PC-9 (cell line): Measurements from ENCODE around the gene ELOVL5. TPM values are rescaled to one million over a fixed set of nuclear protein-coding genes. Genes with fewer than 3 reads are reported as not detected.

Experiments used
- BruUV-seq: library from RNA; stranded (reverse); fragments of 400-500 nt; replicated peaks from 2 replicates; lab custom pipeline; 2021; lab: Mats Ljungman, UMichigan
- CTCF ChIA-PET: fragments of 300-600 bp; sonication (Branson Sonifier 250); formaldehyde crosslinking; loops from one replicate; lab custom pipeline; 2022; ENCODE audit warnings: antibody characterized with exemption; lab: Charles Lee
- POLR2A ChIA-PET: fragments of 300-600 bp; sonication (Branson Sonifier 250); formaldehyde crosslinking; loops from one replicate; lab custom pipeline; 2022; ENCODE audit warnings: antibody characterized with exemption; ENCODE audit not compliant: unreplicated experiment; lab: Charles Lee
- DNase-seq, 2 experiments: peaks; one replicate each; pipeline versions ENCODE4 v3.0.0 to v3.0.0-alpha.2; 2015 to 2022; ENCODE audit warnings: mixed read lengths in 1 of 2
- H2AFZ ChIP-seq: fragments of 200-600 bp; sonication (generic); 2 replicates; pipeline ENCODE4 v1.8.1; 2017; ENCODE audit warnings: antibody characterized with exemption
- H3F3A ChIP-seq: fragments of 200-600 bp; sonication (generic); 2 replicates; pipeline ENCODE4 v1.8.1; 2017; ENCODE audit warnings: antibody characterized with exemption, mild to moderate bottlenecking, low read depth; ENCODE audit not compliant: insufficient read depth
- H3K27ac ChIP-seq: fragments of 200-600 bp; sonication (generic); 2 replicates; pipeline ENCODE4 v1.6.1; 2016; ENCODE audit warnings: mixed run types
- H3K27me3 ChIP-seq: fragments of 200-600 bp; sonication (generic); 2 replicates; pipeline ENCODE4 v1.6.1; 2016; ENCODE audit warnings: low read depth, mixed run types; ENCODE audit not compliant: insufficient read depth
- H3K36me3 ChIP-seq: fragments of 200-600 bp; sonication (generic); 2 replicates; pipeline ENCODE4 v1.6.1; 2016; ENCODE audit warnings: low read depth, mixed run types
- H3K4me1 ChIP-seq: fragments of 200-600 bp; sonication (generic); replicated peaks from 2 replicates; pipeline ENCODE4 v1.6.1; 2016; ENCODE audit warnings: mixed run types; ENCODE audit not compliant: insufficient read depth
- H3K4me2 ChIP-seq: fragments of 200-600 bp; sonication (generic); 2 replicates; pipeline ENCODE4 v1.6.1; 2017; ENCODE audit warnings: mixed run types
- H3K4me3 ChIP-seq: fragments of 200-600 bp; sonication (generic); 2 replicates; pipeline ENCODE4 v1.6.1; 2016; ENCODE audit warnings: mixed run types
- H3K79me2 ChIP-seq: fragments of 200-600 bp; sonication (generic); 2 replicates; pipeline ENCODE4 v1.6.1; 2017; ENCODE audit warnings: low read depth, mixed run types
- H3K9me2 ChIP-seq: fragments of 200-600 bp; sonication (generic); 2 replicates; pipeline ENCODE4 v1.8.1; 2017; ENCODE audit warnings: mild to moderate bottlenecking; ENCODE audit not compliant: insufficient read depth
- H3K9me3 ChIP-seq: fragments of 200-600 bp; sonication (generic); 2 replicates; pipeline ENCODE4 v1.8.1; 2016; ENCODE audit warnings: low read depth; ENCODE audit not compliant: insufficient read depth
- H4K20me1 ChIP-seq: fragments of 200-600 bp; sonication (generic); 2 replicates; pipeline ENCODE4 v1.8.1; 2017; ENCODE audit not compliant: insufficient read depth
- CTCF ChIP-seq: fragments of 200-600 bp; sonication (generic); conservative IDR thresholded peaks from 2 replicates; pipeline ENCODE4 v1.6.1; 2017; ENCODE audit warnings: mixed run types, antibody characterized with exemption, mild to moderate bottlenecking, moderate library complexity
- EZH2 ChIP-seq: fragments of 200-600 bp; sonication (generic); IDR thresholded peaks from 2 replicates; pipeline ENCODE4 v1.8.0; 2017; ENCODE audit warnings: antibody characterized with exemption, low read depth
- intact Hi-C: fragments of 100-400 bp; cut with micrococcal nuclease; formaldehyde crosslinking; loops from one replicate; pipeline ENCODE4 v1.10.0; 2022; ENCODE audit not compliant: unreplicated experiment
- total RNA-seq: library from RNA; stranded (reverse); gene quantifications from 2 replicates; pipeline ENCODE4 v1.2.3, GENCODE V29; 2021

The ELOVL5 gene
- total RNA-seq, 1 experiment from 2014 or later = 108 TPM

- Histone ChIP-seq H3K4me1 (no peaks in the 10 kb centered on the region), H3F3A (no peaks in the 10 kb centered on the region; the same call in none of the 2 replicates), H3K27ac (no peak overlapping the region), H2AFZ (no peak overlapping the region), H3K9me3 (no peaks in the 10 kb centered on the region), H3K79me2 (no peaks in the 10 kb centered on the region), H3K27me3 (no peaks in the 10 kb centered on the region), H3K4me3 (no peak overlapping the region), H3K9me2 (no peaks in the 10 kb centered on the region), H3K4me2 (no peak overlapping the region), H4K20me1 (no peaks in the 10 kb centered on the region), H3K36me3 (0 out of 2 replicates have a peak, but pooled peaks cover 5% of the 10 kb centered on the region)
- no peak for DNase-seq
- CTCF ChIA-PET = no interaction called here
- POLR2A ChIA-PET = no interaction called here
- no TSS peak for BruUV-seq
- intact Hi-C loops = no loop called here
- TF ChIP-seq CTCF (no peak), EZH2 (no peak)
Observed at GRCh38 chr6:53258774-53259155, 90.0 kb downstream of the ELOVL5 start.

- H3K9me2 ChIP-seq = no peaks in the 10 kb centered on the region
- H3K27me3 ChIP-seq = no peaks in the 10 kb centered on the region
- CTCF ChIA-PET = no interaction called here
- intact Hi-C loops = no loop called here
- H3K27ac ChIP-seq = no peak overlapping the region
- no peaks in the 10 kb centered on the region; the same call in none of the 2 replicates for H3F3A ChIP-seq
- H3K9me3 ChIP-seq = no peaks in the 10 kb centered on the region
- H3K79me2 ChIP-seq = no peaks in the 10 kb centered on the region
- no TSS peak for BruUV-seq
- TF ChIP-seq EZH2 = no peak
- TF ChIP-seq CTCF = no peak
- DNase-seq = no peak
- H3K4me1 ChIP-seq = no peaks in the 10 kb centered on the region
- H4K20me1 ChIP-seq = no peaks in the 10 kb centered on the region
- 0 out of 2 replicates have a peak, but pooled peaks cover 5% of the 10 kb centered on the region for H3K36me3 ChIP-seq
- no peak overlapping the region for H2AFZ ChIP-seq
- POLR2A ChIA-PET = no interaction called here
- no peak overlapping the region for H3K4me2 ChIP-seq
- no peak overlapping the region for H3K4me3 ChIP-seq
Observed at GRCh38 chr6:53258076-53258773, 90.5 kb downstream of the ELOVL5 start.

- Histone ChIP-seq H4K20me1 (no peaks in the 10 kb centered on the region), H3K9me3 (no peaks in the 10 kb centered on the region), H3K4me2 (no peak overlapping the region), H3F3A (no peaks in the 10 kb centered on the region; the same call in none of the 2 replicates), H3K27me3 (no peaks in the 10 kb centered on the region), H3K27ac (no peak overlapping the region), H3K79me2 (no peaks in the 10 kb centered on the region), H3K36me3 (0 out of 2 replicates have a peak, but pooled peaks cover 5% of the 10 kb centered on the region), H2AFZ (no peak overlapping the region), H3K4me1 (no peaks in the 10 kb centered on the region), H3K4me3 (no peak overlapping the region), H3K9me2 (no peaks in the 10 kb centered on the region)
- no TSS peak for BruUV-seq
- intact Hi-C loops = no loop called here
- ChIA-PET CTCF (no interaction called here), POLR2A (no interaction called here)
- DNase-seq = no peak
- TF ChIP-seq EZH2 = no peak
- no peak for TF ChIP-seq CTCF
Observed at GRCh38 chr6:53257533-53257932, 91.2 kb downstream of the ELOVL5 start.
